HL-60 (cell line): Measurements from ENCODE around the gene LENEP.

Source experiments
- SPI1 ChIP-seq: IDR thresholded peaks from 2 replicates; pipeline ENCODE4 v1.6.1; 2012; ENCODE audit warnings: low read depth, mild to moderate bottlenecking, borderline replicate concordance
- TF ChIP-seq, protein P1 (sequence below): IDR thresholded peaks from one replicate; pipeline ENCODE4 v1.5.1; 2011; ENCODE audit warnings: low read length, control low read depth, inconsistent platforms; ENCODE audit not compliant: insufficient read depth
- TF ChIP-seq, protein P2 (sequence below): IDR thresholded peaks from 2 replicates; pipeline ENCODE4 v1.6.1; 2012; ENCODE audit warnings: low read depth; ENCODE audit not compliant: insufficient replicate concordance

DNA sequence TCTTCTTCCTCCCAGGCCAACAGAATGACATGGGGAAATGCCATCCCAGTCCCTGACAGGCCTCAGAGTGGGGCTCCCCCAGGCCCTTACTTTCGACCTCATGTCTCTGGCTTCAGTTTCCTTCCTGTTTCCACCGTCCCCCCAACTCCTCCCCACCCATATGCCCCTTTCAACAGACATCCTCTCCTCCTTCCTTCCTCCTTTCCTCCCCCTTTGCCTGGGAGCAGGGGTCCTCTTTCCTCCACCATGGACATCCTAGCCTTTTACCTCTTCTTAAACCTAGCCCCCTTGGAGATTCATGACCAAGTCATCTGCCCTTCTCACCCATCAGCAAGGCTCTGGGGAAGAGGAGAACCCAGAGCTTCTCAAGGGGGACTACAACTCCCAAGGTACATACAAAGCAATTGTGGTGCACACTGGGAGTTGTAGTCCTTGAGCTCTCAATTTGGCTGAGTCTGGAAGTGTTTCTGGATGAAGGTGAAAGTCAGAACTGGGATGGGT lies 13.3 kb downstream of the LENEP start:
- TF ChIP-seq, protein P1, sequence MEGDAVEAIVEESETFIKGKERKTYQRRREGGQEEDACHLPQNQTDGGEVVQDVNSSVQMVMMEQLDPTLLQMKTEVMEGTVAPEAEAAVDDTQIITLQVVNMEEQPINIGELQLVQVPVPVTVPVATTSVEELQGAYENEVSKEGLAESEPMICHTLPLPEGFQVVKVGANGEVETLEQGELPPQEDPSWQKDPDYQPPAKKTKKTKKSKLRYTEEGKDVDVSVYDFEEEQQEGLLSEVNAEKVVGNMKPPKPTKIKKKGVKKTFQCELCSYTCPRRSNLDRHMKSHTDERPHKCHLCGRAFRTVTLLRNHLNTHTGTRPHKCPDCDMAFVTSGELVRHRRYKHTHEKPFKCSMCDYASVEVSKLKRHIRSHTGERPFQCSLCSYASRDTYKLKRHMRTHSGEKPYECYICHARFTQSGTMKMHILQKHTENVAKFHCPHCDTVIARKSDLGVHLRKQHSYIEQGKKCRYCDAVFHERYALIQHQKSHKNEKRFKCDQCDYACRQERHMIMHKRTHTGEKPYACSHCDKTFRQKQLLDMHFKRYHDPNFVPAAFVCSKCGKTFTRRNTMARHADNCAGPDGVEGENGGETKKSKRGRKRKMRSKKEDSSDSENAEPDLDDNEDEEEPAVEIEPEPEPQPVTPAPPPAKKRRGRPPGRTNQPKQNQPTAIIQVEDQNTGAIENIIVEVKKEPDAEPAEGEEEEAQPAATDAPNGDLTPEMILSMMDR = no peak
- TF ChIP-seq, protein P2, sequence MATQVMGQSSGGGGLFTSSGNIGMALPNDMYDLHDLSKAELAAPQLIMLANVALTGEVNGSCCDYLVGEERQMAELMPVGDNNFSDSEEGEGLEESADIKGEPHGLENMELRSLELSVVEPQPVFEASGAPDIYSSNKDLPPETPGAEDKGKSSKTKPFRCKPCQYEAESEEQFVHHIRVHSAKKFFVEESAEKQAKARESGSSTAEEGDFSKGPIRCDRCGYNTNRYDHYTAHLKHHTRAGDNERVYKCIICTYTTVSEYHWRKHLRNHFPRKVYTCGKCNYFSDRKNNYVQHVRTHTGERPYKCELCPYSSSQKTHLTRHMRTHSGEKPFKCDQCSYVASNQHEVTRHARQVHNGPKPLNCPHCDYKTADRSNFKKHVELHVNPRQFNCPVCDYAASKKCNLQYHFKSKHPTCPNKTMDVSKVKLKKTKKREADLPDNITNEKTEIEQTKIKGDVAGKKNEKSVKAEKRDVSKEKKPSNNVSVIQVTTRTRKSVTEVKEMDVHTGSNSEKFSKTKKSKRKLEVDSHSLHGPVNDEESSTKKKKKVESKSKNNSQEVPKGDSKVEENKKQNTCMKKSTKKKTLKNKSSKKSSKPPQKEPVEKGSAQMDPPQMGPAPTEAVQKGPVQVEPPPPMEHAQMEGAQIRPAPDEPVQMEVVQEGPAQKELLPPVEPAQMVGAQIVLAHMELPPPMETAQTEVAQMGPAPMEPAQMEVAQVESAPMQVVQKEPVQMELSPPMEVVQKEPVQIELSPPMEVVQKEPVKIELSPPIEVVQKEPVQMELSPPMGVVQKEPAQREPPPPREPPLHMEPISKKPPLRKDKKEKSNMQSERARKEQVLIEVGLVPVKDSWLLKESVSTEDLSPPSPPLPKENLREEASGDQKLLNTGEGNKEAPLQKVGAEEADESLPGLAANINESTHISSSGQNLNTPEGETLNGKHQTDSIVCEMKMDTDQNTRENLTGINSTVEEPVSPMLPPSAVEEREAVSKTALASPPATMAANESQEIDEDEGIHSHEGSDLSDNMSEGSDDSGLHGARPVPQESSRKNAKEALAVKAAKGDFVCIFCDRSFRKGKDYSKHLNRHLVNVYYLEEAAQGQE = no peak
- TF ChIP-seq SPI1 = peak; percentile 26; the same call in 1 of the 2 replicates
